T-helper 1 cell (primary cell): ENCODE measurements around the gene KLRF1.

Source experiments
- DNase-seq, 5 donors: peaks; one replicate each; pipeline ENCODE4 v3.0.0-alpha.2; 2012 to 2020

The KLRF1 gene

GRCh38 chr12:9809338-9809737, 17.9 kb upstream of the KLRF1 start:
- no peak for DNase-seq

- DNase-seq: no peak
Measured at GRCh38 chr12:9809866-9810265, 17.4 kb upstream of the KLRF1 start.

- no peak for DNase-seq
Measured at GRCh38 chr12:9810671-9811070, 16.6 kb upstream of the KLRF1 start.

GRCh38 chr12:9811621-9812020, 15.7 kb upstream of the KLRF1 start:
- DNase-seq: no peak

- peak; percentile 72 to 86 (median 81) for DNase-seq
Measured at GRCh38 chr12:9813821-9814798, 13.2 kb upstream of the KLRF1 start.

- DNase-seq: no peak
Measured at GRCh38 chr12:9820281-9820930, 6.9 kb upstream of the KLRF1 start.

GRCh38 chr12:9829483-9829882, 2.2 kb downstream of the KLRF1 start:
- DNase-seq: no peak

- DNase-seq: no peak
Measured at GRCh38 chr12:9829982-9830381, 2.7 kb downstream of the KLRF1 start.

- DNase-seq: no peak
Measured at GRCh38 chr12:9831720-9832119, 4.4 kb downstream of the KLRF1 start.

GRCh38 chr12:9843407-9843806, 16.1 kb downstream of the KLRF1 start:
- DNase-seq: no peak

GRCh38 chr12:9848899-9849298, 21.6 kb downstream of the KLRF1 start:
- DNase-seq: no peak

GRCh38 chr12:9851050-9851449, 23.8 kb downstream of the KLRF1 start:
- no peak for DNase-seq

- DNase-seq: no peak
Measured at GRCh38 chr12:9851927-9852326, 24.6 kb downstream of the KLRF1 start.

- no peak for DNase-seq
Measured at GRCh38 chr12:9856151-9856550, 28.9 kb downstream of the KLRF1 start.

- DNase-seq: no peak
Measured at GRCh38 chr12:9856894-9857293, 29.6 kb downstream of the KLRF1 start.

GRCh38 chr12:9858135-9858534, 30.9 kb downstream of the KLRF1 start:
- DNase-seq: no peak

- peak in 1 of 5 donors; percentile 37 for DNase-seq
Measured at GRCh38 chr12:9864913-9865675, 37.8 kb downstream of the KLRF1 start.

- DNase-seq: no peak
Measured at GRCh38 chr12:9866860-9867269, 39.6 kb downstream of the KLRF1 start.

- DNase-seq: no peak
Measured at GRCh38 chr12:9867531-9867930, 40.2 kb downstream of the KLRF1 start.

GRCh38 chr12:9868311-9868801, 41.1 kb downstream of the KLRF1 start:
- DNase-seq: peak in 1 of 5 donors; percentile 40

- no peak for DNase-seq
Measured at GRCh38 chr12:9868951-9869306, 41.6 kb downstream of the KLRF1 start.

GRCh38 chr12:9869307-9870161, 42.3 kb downstream of the KLRF1 start, which contains the start of gene CLEC2B:
Gene CLEC2B (minus strand): TSS chr12:9869354.
- peak in 1 of 5 donors; percentile 79 for DNase-seq
